ENCODE results near the gene S100P.

DNA sequence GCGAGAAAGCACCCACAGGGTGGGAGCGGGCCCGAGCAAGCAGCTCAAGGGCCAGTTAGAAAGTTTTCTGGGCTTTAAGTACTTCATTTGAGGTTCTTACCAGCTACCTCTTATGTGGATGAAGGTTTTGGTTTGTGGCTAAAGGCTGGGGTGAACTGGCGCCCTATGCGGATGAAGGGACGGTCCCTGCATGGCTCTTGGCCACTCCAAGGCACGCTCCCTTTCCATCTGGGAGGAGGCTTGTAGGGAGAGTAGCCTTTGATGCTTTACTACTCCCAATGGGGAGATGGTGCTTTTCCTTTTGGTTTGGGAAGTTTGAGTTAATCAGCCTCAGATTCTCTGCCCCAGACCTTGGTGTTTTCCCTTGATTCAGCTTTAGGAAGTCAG, 35.5 kb upstream of the S100P start:
- TF ChIP-seq, protein P1, sequence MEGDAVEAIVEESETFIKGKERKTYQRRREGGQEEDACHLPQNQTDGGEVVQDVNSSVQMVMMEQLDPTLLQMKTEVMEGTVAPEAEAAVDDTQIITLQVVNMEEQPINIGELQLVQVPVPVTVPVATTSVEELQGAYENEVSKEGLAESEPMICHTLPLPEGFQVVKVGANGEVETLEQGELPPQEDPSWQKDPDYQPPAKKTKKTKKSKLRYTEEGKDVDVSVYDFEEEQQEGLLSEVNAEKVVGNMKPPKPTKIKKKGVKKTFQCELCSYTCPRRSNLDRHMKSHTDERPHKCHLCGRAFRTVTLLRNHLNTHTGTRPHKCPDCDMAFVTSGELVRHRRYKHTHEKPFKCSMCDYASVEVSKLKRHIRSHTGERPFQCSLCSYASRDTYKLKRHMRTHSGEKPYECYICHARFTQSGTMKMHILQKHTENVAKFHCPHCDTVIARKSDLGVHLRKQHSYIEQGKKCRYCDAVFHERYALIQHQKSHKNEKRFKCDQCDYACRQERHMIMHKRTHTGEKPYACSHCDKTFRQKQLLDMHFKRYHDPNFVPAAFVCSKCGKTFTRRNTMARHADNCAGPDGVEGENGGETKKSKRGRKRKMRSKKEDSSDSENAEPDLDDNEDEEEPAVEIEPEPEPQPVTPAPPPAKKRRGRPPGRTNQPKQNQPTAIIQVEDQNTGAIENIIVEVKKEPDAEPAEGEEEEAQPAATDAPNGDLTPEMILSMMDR (IDR thresholded peaks at IDR 0.05): no peak
- TF ChIP-seq POLR2A (IDR thresholded peaks at IDR 0.05) (no peak), EP300 (IDR thresholded peaks at IDR 0.05) (no peak)

Data from tibial nerve (tissue), 4 donors.